Right lobe of liver (tissue), 4 donors: ENCODE data around the gene TAF5L.

Experiments
- POLR2A ChIP-seq: fragments of 450-650 bp; IDR thresholded peaks from one replicate; pipeline ENCODE4 v1.6.1; 2017; ENCODE audit warnings: antibody characterized with exemption, mild to moderate bottlenecking
- TF ChIP-seq, protein P1 (sequence below), 4 donors: fragments of 200-600 bp in 3 of 4; fragments of 450-650 bp in 1 of 4; IDR thresholded peaks; one replicate each; pipeline versions ENCODE4 v1.5.1 to v1.8.0; 2016 to 2022; ENCODE audit warnings: antibody characterized with exemption in 4 of 4, mild to moderate bottlenecking in 2 of 4
- donor health status: DM: no; HTN: no; CAD: no.
- donor health status: DM: no; HTN: no; CAD: no.
- donor health status: DM: no; HTN: yes; CAD: no.

DNA sequence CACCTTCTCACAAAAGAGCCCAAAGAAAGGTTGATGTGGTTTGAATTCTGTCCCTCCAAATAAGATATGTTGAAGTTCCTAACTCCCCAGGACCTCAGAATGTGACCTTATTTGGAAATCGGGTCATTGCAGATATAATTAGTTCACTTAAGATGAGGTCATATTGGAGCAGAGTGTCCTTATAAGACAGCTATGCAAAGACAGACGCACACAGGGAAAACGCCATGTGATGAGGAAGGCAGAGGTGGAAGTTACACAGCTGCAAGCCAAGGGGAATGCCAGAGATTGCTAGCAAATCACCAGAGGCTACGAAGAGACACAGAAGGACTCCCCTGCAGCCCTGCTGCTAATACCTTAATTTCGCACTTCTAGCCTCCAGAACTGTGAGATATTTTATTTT is 62.2 kb downstream of the TAF5L start:
- TF ChIP-seq, protein P1, sequence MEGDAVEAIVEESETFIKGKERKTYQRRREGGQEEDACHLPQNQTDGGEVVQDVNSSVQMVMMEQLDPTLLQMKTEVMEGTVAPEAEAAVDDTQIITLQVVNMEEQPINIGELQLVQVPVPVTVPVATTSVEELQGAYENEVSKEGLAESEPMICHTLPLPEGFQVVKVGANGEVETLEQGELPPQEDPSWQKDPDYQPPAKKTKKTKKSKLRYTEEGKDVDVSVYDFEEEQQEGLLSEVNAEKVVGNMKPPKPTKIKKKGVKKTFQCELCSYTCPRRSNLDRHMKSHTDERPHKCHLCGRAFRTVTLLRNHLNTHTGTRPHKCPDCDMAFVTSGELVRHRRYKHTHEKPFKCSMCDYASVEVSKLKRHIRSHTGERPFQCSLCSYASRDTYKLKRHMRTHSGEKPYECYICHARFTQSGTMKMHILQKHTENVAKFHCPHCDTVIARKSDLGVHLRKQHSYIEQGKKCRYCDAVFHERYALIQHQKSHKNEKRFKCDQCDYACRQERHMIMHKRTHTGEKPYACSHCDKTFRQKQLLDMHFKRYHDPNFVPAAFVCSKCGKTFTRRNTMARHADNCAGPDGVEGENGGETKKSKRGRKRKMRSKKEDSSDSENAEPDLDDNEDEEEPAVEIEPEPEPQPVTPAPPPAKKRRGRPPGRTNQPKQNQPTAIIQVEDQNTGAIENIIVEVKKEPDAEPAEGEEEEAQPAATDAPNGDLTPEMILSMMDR (IDR thresholded peaks at IDR 0.05): no peak
- no peak for TF ChIP-seq POLR2A
